ENCODE results near the gene B9D2. TPM values are rescaled to one million over a fixed set of nuclear protein-coding genes. Genes with fewer than 3 reads are reported as not detected.

B9D2 gene
- total and polyA plus RNA-seq, 7 donors: 1.7 to 13.1 (median 2.5) TPM

DNA sequence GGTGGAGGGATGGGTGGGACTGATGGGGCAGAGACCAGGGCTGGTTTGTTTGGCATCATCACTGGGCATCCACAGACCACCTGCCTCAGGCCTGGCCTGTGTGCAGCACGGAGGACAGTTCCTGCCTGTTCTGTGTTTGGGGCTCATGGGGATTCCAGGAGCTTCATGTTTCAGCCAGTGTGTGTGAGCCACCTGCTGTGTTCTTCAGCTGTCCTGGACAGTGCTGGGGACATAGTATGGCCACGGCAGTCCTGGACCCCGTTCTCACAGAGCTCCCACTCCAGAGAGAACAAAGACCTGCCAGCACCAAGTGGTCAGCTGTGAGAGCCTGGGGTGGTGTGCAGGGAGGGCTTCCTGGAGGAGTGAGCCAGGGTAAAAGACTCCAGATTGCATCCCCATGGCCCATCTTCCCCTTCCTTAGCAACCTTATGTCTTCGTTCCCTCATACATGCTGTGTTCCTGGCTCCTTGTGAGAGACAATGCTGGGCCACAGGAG lies 55.9 kb downstream of the B9D2 start:
- Histone ChIP-seq H3K27me3 (ENCODE audit: insufficient read depth in 3 of 3, low read length in 2 of 3) (no peaks in the 10 kb centered on the region), H3K27ac (peak overlapping the region; percentile 93), H3K36me3 (ENCODE audit: insufficient read depth in 1 of 2, low read depth in 1 of 2) (peaks cover 10 to 60% of the 10 kb centered on the region in 2 donors), H3K4me3 (peak overlapping the region; percentile 83), H3K4me1 (peaks cover 34% of the 10 kb centered on the region), H3K9me3 (no peaks in the 10 kb centered on the region)
- DNase-seq: no peak
- TF ChIP-seq, protein P1, sequence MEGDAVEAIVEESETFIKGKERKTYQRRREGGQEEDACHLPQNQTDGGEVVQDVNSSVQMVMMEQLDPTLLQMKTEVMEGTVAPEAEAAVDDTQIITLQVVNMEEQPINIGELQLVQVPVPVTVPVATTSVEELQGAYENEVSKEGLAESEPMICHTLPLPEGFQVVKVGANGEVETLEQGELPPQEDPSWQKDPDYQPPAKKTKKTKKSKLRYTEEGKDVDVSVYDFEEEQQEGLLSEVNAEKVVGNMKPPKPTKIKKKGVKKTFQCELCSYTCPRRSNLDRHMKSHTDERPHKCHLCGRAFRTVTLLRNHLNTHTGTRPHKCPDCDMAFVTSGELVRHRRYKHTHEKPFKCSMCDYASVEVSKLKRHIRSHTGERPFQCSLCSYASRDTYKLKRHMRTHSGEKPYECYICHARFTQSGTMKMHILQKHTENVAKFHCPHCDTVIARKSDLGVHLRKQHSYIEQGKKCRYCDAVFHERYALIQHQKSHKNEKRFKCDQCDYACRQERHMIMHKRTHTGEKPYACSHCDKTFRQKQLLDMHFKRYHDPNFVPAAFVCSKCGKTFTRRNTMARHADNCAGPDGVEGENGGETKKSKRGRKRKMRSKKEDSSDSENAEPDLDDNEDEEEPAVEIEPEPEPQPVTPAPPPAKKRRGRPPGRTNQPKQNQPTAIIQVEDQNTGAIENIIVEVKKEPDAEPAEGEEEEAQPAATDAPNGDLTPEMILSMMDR (IDR thresholded peaks at IDR 0.05): no peak
- 10 to 15% (median 14%) methylated on average over 4 of the region's 4 CpGs for WGBS, 3 donors
- ATAC-seq: peak; percentile 1 to 11 (median 2)
- intact Hi-C loops (cut with DNase I): loop anchor here (2.0 to 5.0 kb wide), 6 partner anchors 41 to 181 kb away; partner anchors contain the start of genes DMAC2 (in 1 of the 2) and HNRNPUL1 (in 1 of the 2)

DNA sequence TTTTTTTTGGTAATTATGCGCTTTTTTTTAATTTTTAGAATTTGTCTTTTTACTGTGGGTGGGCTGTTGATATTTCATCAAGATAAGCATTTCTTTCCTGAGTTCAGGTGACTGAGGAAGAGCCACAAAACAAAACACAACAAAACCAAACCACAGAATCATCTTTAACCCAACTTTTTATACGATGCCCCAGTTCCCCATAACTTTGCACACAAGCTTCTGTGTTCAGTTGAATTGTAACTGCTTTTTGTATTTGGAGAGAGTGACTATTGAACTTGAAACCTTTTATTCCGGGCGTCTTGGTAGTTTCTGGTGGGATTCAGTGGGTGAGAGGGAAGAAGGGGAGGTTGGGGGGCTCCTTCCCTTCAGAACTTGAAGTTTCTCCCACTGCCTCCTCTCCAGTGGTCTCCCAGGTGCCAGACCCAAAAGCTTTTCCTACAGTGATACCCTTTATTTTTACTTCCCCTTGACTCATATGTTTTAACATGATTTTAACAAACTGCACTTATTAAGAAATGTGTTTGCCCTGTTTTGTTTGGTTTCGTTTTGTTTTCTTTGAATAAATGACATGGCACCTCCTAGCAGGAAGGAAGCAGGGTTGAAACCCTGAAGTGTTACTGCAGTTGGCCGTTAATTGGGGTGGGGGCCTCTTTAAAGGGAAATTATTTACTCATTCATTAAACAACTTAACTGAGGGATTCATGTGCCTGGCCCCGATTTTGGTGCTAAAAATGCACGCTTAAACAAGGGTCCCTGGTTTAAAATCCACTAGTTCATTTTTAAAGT lies 56.7 kb downstream of the B9D2 start:
- WGBS, 3 donors: 58 to 66% (median 64%) methylated on average over 8 of the region's 8 CpGs
- no peak for DNase-seq
- no peak for ATAC-seq
- intact Hi-C loops (cut with DNase I): loop anchor here (5.0 kb wide), 3 partner anchors 40 to 130 kb away; partner anchors contain the start of gene DMAC2 (in 1 of the 2)
- peaks cover 32% of the 10 kb centered on the region for H3K4me1 ChIP-seq
- no peaks in the 10 kb centered on the region for H3K9me3 ChIP-seq
- peaks cover 12 to 60% of the 10 kb centered on the region in 2 donors for H3K36me3 ChIP-seq (ENCODE audit: insufficient read depth in 1 of 2, low read depth in 1 of 2)
- TF ChIP-seq, protein P1 (IDR thresholded peaks at IDR 0.05): no peak
- H3K27ac ChIP-seq: peak overlapping the region; percentile 93
- H3K4me3 ChIP-seq: no peak overlapping the region
- no peaks in the 10 kb centered on the region for H3K27me3 ChIP-seq (ENCODE audit: insufficient read depth in 3 of 3, low read length in 2 of 3)

DNA sequence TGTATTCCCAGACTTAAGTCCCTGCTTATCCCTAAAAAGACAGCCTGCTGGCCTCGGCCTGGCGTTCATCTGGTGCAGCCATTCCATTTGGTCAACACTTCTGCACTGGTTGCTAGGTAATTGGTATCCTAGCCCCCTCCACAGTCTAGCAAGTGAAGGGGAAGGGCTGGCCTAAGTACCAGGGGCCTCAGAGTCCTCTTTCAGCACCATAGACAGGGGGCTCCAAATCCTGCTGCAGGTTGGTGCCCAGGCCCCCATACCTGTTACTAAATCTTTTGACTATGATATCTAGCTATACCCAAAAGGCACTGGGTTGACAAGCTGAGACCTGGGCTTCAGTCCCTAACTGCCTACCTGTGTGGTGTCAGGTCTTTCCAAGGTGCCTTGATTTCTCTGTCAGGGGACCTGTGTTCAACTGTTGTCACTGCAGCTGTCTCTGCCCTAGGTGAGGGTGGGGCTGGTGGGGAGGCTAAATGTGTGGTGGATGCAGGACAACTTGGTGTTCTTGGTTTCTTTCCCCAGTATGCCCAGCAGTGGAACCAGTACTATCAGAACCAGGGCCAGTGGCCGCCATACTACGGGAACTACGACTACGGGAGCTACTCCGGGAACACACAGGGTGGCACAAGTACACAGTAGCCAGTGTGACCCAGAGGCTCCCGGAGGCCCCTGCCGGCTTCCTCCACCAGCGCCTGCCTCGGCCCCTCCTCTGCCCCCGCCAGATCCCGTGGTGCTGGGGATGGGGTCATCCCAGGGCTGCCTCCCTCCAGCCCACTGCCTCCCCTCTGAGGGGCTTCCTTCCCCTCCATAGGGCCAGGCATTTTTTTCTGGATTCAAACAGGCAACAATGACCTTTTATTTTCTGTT lies 57.8 kb downstream of the B9D2 start:
- Histone ChIP-seq H3K4me3 (no peak overlapping the region), H3K36me3 (ENCODE audit: insufficient read depth in 1 of 2, low read depth in 1 of 2) (peaks cover 12 to 68% of the 10 kb centered on the region in 2 donors), H3K9me3 (no peaks in the 10 kb centered on the region), H3K27me3 (ENCODE audit: insufficient read depth in 3 of 3, low read length in 2 of 3) (no peaks in the 10 kb centered on the region), H3K4me1 (peaks cover 21% of the 10 kb centered on the region), H3K27ac (peak overlapping the region; percentile 16)
- intact Hi-C loops (cut with DNase I): loop anchor here (5.0 kb wide), 3 partner anchors 39 to 131 kb away; partner anchors contain the start of gene DMAC2 (in 1 of the 2)
- ATAC-seq (no peak), DNase-seq (no peak)
- WGBS, 3 donors: 68 to 79% (median 77%) methylated on average over 12 to 13 of the region's 13 CpGs
- TF ChIP-seq, protein P1 (IDR thresholded peaks at IDR 0.05): no peak

DNA sequence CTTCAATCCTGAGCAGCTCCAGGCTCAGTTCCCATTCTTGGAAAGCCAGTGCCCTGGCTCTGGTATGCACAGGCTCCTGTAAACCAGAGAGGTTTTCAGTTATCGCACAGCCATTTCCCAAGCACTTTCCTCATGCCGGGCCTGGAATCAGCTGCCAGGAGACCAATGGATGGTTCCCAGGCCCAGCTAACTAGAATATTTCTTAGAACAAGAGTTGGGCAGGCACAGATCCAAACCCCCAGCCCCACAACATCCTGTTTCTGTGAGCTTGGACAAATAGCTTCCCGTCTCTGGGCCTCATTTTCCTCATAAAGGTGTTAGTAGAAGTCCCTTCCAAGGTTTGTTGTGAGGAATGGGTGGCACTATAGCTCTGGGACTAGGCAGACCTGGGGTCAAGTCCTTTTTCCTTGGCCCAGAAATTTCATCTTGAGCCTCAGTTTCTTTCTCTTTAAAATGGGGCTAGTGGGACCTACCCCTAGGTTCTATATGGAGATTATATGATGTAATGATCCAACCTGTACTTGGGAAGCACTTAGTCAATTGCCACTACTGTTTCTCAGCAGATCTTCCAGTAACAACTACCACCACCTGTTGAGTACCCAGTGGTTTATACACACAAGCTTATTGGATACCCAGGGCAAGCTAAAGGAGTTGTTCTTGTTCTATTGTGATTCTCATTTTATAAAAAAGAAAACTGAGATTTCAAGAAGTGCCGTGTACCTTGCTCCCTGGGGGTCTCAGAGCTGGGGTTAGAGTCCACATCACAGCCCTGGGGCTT lies 59.1 kb downstream of the B9D2 start:
- H3K36me3 ChIP-seq (ENCODE audit: insufficient read depth in 1 of 2, low read depth in 1 of 2): peaks cover 12 to 75% of the 10 kb centered on the region in 2 donors
- ATAC-seq: no peak
- intact Hi-C loops (cut with DNase I): loop anchor here (5.0 kb wide), 3 partner anchors 38 to 132 kb away; partner anchors contain the start of gene DMAC2 (in 1 of the 2)
- WGBS, 3 donors: 73 to 79% (median 74%) methylated on average over 4 of the region's 4 CpGs
- H3K4me3 ChIP-seq: no peak overlapping the region
- no peaks in the 10 kb centered on the region for H3K9me3 ChIP-seq
- no peak for DNase-seq
- H3K27me3 ChIP-seq (ENCODE audit: insufficient read depth in 3 of 3, low read length in 2 of 3): no peaks in the 10 kb centered on the region
- no peak overlapping the region for H3K27ac ChIP-seq
- H3K4me1 ChIP-seq: peaks cover 20% of the 10 kb centered on the region
- TF ChIP-seq, protein P1 (IDR thresholded peaks at IDR 0.05): no peak
